IPS DF 4.7 (cell line): ENCODE measurements around the gene NT5DC3.
"Not testable (repeated sequence)": the region's sequence is repeated elsewhere in the genome, so short reads cannot be mapped to it uniquely, and the experiment has no call there.

ENCODE experiments used
- DNase-seq: peaks from one replicate; pipeline ENCODE4 v3.0.0-alpha.2; 2013; ENCODE audit warnings: low spot score; ENCODE audit errors: extremely low read depth

The NT5DC3 gene

GRCh38 chr12:103810111-103810510 lies 30.9 kb downstream of the NT5DC3 start:
- no peak for DNase-seq

GRCh38 chr12:103809639-103810038 lies 31.4 kb downstream of the NT5DC3 start:
- not testable (repeated sequence) for DNase-seq

GRCh38 chr12:103809154-103809553 lies 31.9 kb downstream of the NT5DC3 start:
- DNase-seq, result no peak

- DNase-seq, result no peak
These were observed 32.7 kb downstream of the NT5DC3 start for GRCh38 chr12:103808239-103808880.

GRCh38 chr12:103807561-103808238 lies 33.3 kb downstream of the NT5DC3 start:
- no peak for DNase-seq

- no peak for DNase-seq
These were observed 34.2 kb downstream of the NT5DC3 start for GRCh38 chr12:103806803-103807202.

- DNase-seq, result no peak
These were observed 35.2 kb downstream of the NT5DC3 start for GRCh38 chr12:103805655-103806360.

GRCh38 chr12:103803847-103804246 lies 37.2 kb downstream of the NT5DC3 start:
- DNase-seq, result no peak

GRCh38 chr12:103802586-103802886 lies 38.5 kb downstream of the NT5DC3 start:
- no peak for DNase-seq

- DNase-seq, result no peak
These were observed 39.1 kb downstream of the NT5DC3 start for GRCh38 chr12:103801709-103802585.

- DNase-seq, result no peak
These were observed 40.9 kb downstream of the NT5DC3 start for GRCh38 chr12:103799857-103800771.

- DNase-seq, result no peak
These were observed 41.6 kb downstream of the NT5DC3 start for GRCh38 chr12:103799504-103799856.

- DNase-seq, result no peak
These were observed 42.4 kb downstream of the NT5DC3 start for GRCh38 chr12:103798586-103798985.

- no peak for DNase-seq
These were observed 46.5 kb downstream of the NT5DC3 start for GRCh38 chr12:103794309-103795213.

GRCh38 chr12:103793512-103794045 lies 47.5 kb downstream of the NT5DC3 start:
- no peak for DNase-seq

GRCh38 chr12:103793046-103793445 lies 48.0 kb downstream of the NT5DC3 start:
- DNase-seq, result no peak

GRCh38 chr12:103791350-103791920 lies 49.6 kb downstream of the NT5DC3 start:
- DNase-seq, result no peak

- no peak for DNase-seq
These were observed 54.8 kb downstream of the NT5DC3 start for GRCh38 chr12:103786201-103786600.
